ENCODE data around the gene ZFYVE9.

ZFYVE9 gene

GRCh38 chr1:52249831-52250230 lies 107.9 kb downstream of the ZFYVE9 start:
- no peak for DNase-seq

- DNase-seq, result no peak
Measured at GRCh38 chr1:52253421-52253820, 111.5 kb downstream of the ZFYVE9 start.

GRCh38 chr1:52259886-52260285 lies 118.0 kb downstream of the ZFYVE9 start:
- no peak for DNase-seq

- DNase-seq, result no peak
Measured at GRCh38 chr1:52263153-52263910, 121.4 kb downstream of the ZFYVE9 start.

- no peak for DNase-seq
Measured at GRCh38 chr1:52264530-52265115, 122.7 kb downstream of the ZFYVE9 start.

- DNase-seq, result no peak
Measured at GRCh38 chr1:52266507-52266906, 124.6 kb downstream of the ZFYVE9 start.

GRCh38 chr1:52268372-52268771 lies 126.5 kb downstream of the ZFYVE9 start:
- no peak for DNase-seq

GRCh38 chr1:52281518-52281917 lies 139.6 kb downstream of the ZFYVE9 start:
- DNase-seq, result no peak

GRCh38 chr1:52288286-52288685 lies 146.4 kb downstream of the ZFYVE9 start:
- DNase-seq, result no peak

- DNase-seq, result no peak
Measured at GRCh38 chr1:52294580-52294979, 152.7 kb downstream of the ZFYVE9 start.

GRCh38 chr1:52296345-52296744 lies 154.5 kb downstream of the ZFYVE9 start:
- DNase-seq, result no peak

GRCh38 chr1:52305417-52306226 lies 163.7 kb downstream of the ZFYVE9 start:
- no peak for DNase-seq

- no peak for DNase-seq
Measured at GRCh38 chr1:52306227-52307006, 164.5 kb downstream of the ZFYVE9 start.

- no peak for DNase-seq
Measured at GRCh38 chr1:52321061-52321460, 179.2 kb downstream of the ZFYVE9 start.

GRCh38 chr1:52323731-52324130 lies 181.8 kb downstream of the ZFYVE9 start:
- DNase-seq, result no peak

GRCh38 chr1:52325786-52326185 lies 183.9 kb downstream of the ZFYVE9 start:
- DNase-seq, result no peak

GRCh38 chr1:52328615-52329014 lies 186.7 kb downstream of the ZFYVE9 start:
- DNase-seq, result no peak

GRCh38 chr1:52332411-52332810 lies 190.5 kb downstream of the ZFYVE9 start:
- DNase-seq, result no peak

- DNase-seq, result no peak
Measured at GRCh38 chr1:52334906-52335528, 193.1 kb downstream of the ZFYVE9 start.

GRCh38 chr1:52337439-52337838 lies 195.6 kb downstream of the ZFYVE9 start:
- no peak for DNase-seq

- no peak for DNase-seq
Measured at GRCh38 chr1:52341655-52342260, 199.9 kb downstream of the ZFYVE9 start.

- DNase-seq, result no peak
Measured at GRCh38 chr1:52343979-52344378, 202.1 kb downstream of the ZFYVE9 start.

Data from femur (tissue), 1 donor.